ENCODE measurements around the gene GPR153.

The GPR153 gene

GRCh38 chr1:6200188-6200809, 60.6 kb downstream of the GPR153 start:
- TF ChIP-seq CTCF (IDR thresholded peaks at IDR 0.05; ENCODE audit: low read depth, low read length, missing control alignments), result no peak
- DNase-seq (ENCODE audit: low read depth), result no peak
- in situ Hi-C loops (cut with HindIII; ENCODE audit: low sequenced_read_pairs), result no loop called here
- H3K4me3 ChIP-seq (ENCODE audit: low read depth, low read length), result peak overlapping the region; percentile 99

- in situ Hi-C loops (cut with HindIII; ENCODE audit: low sequenced_read_pairs), result no loop called here
- DNase-seq (ENCODE audit: low read depth), result peak; percentile 99
- peak within 1 kb of the TSS; percentile 99 for H3K4me3 ChIP-seq (ENCODE audit: low read depth, low read length)
- no peak for TF ChIP-seq CTCF (IDR thresholded peaks at IDR 0.05; ENCODE audit: low read depth, low read length, missing control alignments)
Measured at GRCh38 chr1:6199298-6200187, 61.4 kb downstream of the GPR153 start, which contains the start of gene RPL22. Gene RPL22 (minus strand): TSS chr1:6199595. CDS start chr1:6199573, 22 bp downstream.

GRCh38 chr1:6198646-6199297, 62.1 kb downstream of the GPR153 start:
- DNase-seq (ENCODE audit: low read depth), result no peak
- in situ Hi-C loops (cut with HindIII; ENCODE audit: low sequenced_read_pairs), result no loop called here
- peak overlapping the region; percentile 99 for H3K4me3 ChIP-seq (ENCODE audit: low read depth, low read length)
- TF ChIP-seq CTCF (IDR thresholded peaks at IDR 0.05; ENCODE audit: low read depth, low read length, missing control alignments), result no peak

- peak overlapping the region; percentile 99 for H3K4me3 ChIP-seq (ENCODE audit: low read depth, low read length)
- no peak for DNase-seq (ENCODE audit: low read depth)
- TF ChIP-seq CTCF (IDR thresholded peaks at IDR 0.05; ENCODE audit: low read depth, low read length, missing control alignments), result no peak
- in situ Hi-C loops (cut with HindIII; ENCODE audit: low sequenced_read_pairs), result no loop called here
Measured at GRCh38 chr1:6197746-6198427, 63.0 kb downstream of the GPR153 start.
